ENCODE results near the gene VPREB3. TPM values are rescaled to one million over a fixed set of nuclear protein-coding genes. Genes with fewer than 3 reads are reported as not detected.

The VPREB3 gene
- total RNA-seq, 1 experiment from 2014 or later, result not detected

- Histone ChIP-seq H3K27me3 (ENCODE audit: control insufficient read depth, insufficient read depth, low read length) (peaks cover under 1% of the 10 kb centered on the region), H3K4me3 (ENCODE audit: insufficient read depth, low read depth, low read length) (no peak overlapping the region; the same call in 1 of the 2 replicates), H3K36me3 (replicated peaks; ENCODE audit: control insufficient read depth, insufficient read depth, low read length) (no peaks in the 10 kb centered on the region; the same call in 1 of the 2 replicates)
- no peak for DNase-seq
Measured at GRCh38 chr22:23763954-23764353, 9.7 kb upstream of the VPREB3 start.

- Histone ChIP-seq H3K4me3 (ENCODE audit: insufficient read depth, low read depth, low read length) (peak overlapping the region; percentile 10; the same call in 1 of the 2 replicates), H3K36me3 (replicated peaks; ENCODE audit: control insufficient read depth, insufficient read depth, low read length) (no peaks in the 10 kb centered on the region; the same call in 1 of the 2 replicates), H3K27me3 (ENCODE audit: control insufficient read depth, insufficient read depth, low read length) (no peaks in the 10 kb centered on the region)
- DNase-seq, result peak; percentile 88
Measured at GRCh38 chr22:23763579-23763945, 9.3 kb upstream of the VPREB3 start.

- peak within 1 kb of the TSS; percentile 10; the same call in 1 of the 2 replicates for H3K4me3 ChIP-seq (ENCODE audit: insufficient read depth, low read depth, low read length)
- H3K27me3 ChIP-seq (ENCODE audit: control insufficient read depth, insufficient read depth, low read length), result no peaks in the 10 kb centered on the region
- peak; percentile 84 for DNase-seq
- no peaks in the 10 kb centered on the region; the same call in 1 of the 2 replicates for H3K36me3 ChIP-seq (replicated peaks; ENCODE audit: control insufficient read depth, insufficient read depth, low read length)
Measured at GRCh38 chr22:23762842-23763578, 8.8 kb upstream of the VPREB3 start, which contains the start of gene C22orf15. Gene C22orf15, plus strand, starts transcription at chr22:23762990. Its CDS starts 317 bp downstream, at chr22:23763307.

DNA sequence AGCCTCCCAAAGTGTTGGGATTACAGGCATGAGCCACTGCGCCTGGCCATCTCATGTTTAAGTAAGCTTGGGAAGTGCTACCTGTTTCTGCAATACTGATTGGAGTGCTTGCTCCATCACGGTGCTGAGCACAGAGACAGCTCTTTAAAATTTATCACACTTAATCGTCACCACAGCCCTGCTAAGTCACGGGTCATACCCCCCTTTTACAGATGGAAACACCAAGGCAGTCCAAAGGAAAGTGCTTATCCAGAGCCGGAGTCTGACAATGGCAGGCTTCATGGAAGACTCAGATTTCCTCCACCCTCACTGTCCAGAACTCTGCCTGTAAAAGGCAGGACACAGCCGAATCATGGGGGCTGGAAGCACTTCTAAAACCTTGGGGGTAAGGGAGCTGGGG lies 5.8 kb upstream of the VPREB3 start:
- Histone ChIP-seq H3K27me3 (ENCODE audit: control insufficient read depth, insufficient read depth, low read length) (no peaks in the 10 kb centered on the region), H3K4me3 (ENCODE audit: insufficient read depth, low read depth, low read length) (no peak overlapping the region), H3K36me3 (replicated peaks; ENCODE audit: control insufficient read depth, insufficient read depth, low read length) (no peaks in the 10 kb centered on the region)
- no peak for DNase-seq

DNA sequence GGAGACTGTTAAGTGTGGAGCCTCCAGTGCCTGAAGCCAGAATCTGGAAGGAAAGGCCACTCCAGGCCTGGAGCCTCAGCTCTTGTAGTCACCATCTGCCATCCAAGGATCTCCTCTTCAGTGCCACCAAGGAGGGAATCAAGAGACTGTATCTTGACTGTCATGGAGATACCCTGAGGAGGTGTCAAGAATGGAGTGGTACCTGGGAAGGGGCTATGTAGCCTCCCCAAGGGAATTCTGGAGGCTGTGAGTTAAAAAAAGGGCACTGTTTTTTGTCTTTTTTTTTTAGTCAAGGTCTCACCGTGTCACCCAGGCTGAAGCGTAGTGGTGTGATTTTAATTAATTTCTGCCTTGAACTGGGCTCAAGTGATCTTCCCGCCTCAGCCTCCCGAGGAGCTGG lies 5.3 kb upstream of the VPREB3 start:
- Histone ChIP-seq H3K27me3 (ENCODE audit: control insufficient read depth, insufficient read depth, low read length) (no peaks in the 10 kb centered on the region), H3K4me3 (ENCODE audit: insufficient read depth, low read depth, low read length) (no peak overlapping the region), H3K36me3 (replicated peaks; ENCODE audit: control insufficient read depth, insufficient read depth, low read length) (no peaks in the 10 kb centered on the region)
- DNase-seq, result no peak

DNA sequence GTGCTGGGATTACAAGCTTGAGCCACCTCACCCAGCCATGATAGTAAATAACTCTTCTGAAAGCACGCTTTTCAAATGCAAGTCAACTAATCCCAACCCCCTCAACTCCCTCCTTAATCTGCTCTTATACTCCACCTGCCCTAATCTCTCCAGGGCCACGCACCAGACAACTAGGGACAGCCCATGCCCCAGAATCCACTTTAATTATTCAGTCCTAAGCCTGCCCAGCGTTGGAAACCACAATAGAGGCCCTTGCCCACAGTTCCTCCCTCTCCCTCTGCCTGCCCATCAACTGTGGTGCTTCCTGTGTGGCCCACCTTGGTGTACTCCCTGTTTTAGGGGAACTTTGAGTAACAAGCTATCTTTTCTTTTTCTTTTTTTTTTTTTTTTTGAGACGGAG lies 2.7 kb upstream of the VPREB3 start:
- no peak for DNase-seq
- Histone ChIP-seq H3K36me3 (replicated peaks; ENCODE audit: control insufficient read depth, insufficient read depth, low read length) (no peaks in the 10 kb centered on the region), H3K4me3 (ENCODE audit: insufficient read depth, low read depth, low read length) (no peak overlapping the region), H3K27me3 (ENCODE audit: control insufficient read depth, insufficient read depth, low read length) (no peaks in the 10 kb centered on the region)

GRCh38 chr22:23755711-23756110 lies 1.5 kb upstream of the VPREB3 start:
- no peaks in the 10 kb centered on the region for H3K27me3 ChIP-seq (ENCODE audit: control insufficient read depth, insufficient read depth, low read length)
- DNase-seq, result no peak

GRCh38 chr22:23754980-23755636 lies 883 bp upstream of the VPREB3 start:
- H3K36me3 ChIP-seq (replicated peaks; ENCODE audit: control insufficient read depth, insufficient read depth, low read length), result no peaks in the 10 kb centered on the region
- no peaks in the 10 kb centered on the region for H3K27me3 ChIP-seq (ENCODE audit: control insufficient read depth, insufficient read depth, low read length)
- DNase-seq, result no peak
- no peak overlapping the region for H3K4me3 ChIP-seq (ENCODE audit: insufficient read depth, low read depth, low read length)

More at GRCh38 chr22:23755711-23756110, 1.5 kb upstream of the VPREB3 start:
- Histone ChIP-seq H3K36me3 (replicated peaks; ENCODE audit: control insufficient read depth, insufficient read depth, low read length) (no peaks in the 10 kb centered on the region), H3K4me3 (ENCODE audit: insufficient read depth, low read depth, low read length) (no peak overlapping the region)

- no peak overlapping the region for H3K4me3 ChIP-seq (ENCODE audit: insufficient read depth, low read depth, low read length)
- DNase-seq, result no peak
- no peaks in the 10 kb centered on the region for H3K36me3 ChIP-seq (replicated peaks; ENCODE audit: control insufficient read depth, insufficient read depth, low read length)
- no peaks in the 10 kb centered on the region for H3K27me3 ChIP-seq (ENCODE audit: control insufficient read depth, insufficient read depth, low read length)
Measured at GRCh38 chr22:23753385-23753784, 840 bp downstream of the VPREB3 start.

DNA sequence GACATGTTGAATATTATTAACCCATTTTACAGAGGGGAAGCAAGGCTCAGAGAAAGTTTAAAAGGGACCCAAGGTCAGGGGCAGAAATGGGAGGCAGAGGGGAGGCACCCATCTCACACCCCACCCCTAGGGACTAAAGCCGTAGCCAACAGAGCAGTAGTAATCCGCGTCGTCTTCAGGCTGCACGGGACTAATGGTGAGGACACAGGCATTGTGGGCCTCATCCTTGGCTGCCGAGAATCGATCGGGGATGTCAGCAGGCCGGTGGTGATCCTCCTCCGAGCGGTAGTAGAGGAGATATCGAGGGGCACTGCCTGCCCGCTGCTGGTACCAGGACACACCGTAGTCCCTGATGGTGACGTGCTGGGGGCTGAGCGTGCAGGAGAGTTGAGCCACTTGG lies 1.5 kb downstream of the VPREB3 start:
- Histone ChIP-seq H3K4me3 (ENCODE audit: insufficient read depth, low read depth, low read length) (no peak overlapping the region), H3K36me3 (replicated peaks; ENCODE audit: control insufficient read depth, insufficient read depth, low read length) (no peaks in the 10 kb centered on the region), H3K27me3 (ENCODE audit: control insufficient read depth, insufficient read depth, low read length) (no peaks in the 10 kb centered on the region)
- DNase-seq, result no peak

DNA sequence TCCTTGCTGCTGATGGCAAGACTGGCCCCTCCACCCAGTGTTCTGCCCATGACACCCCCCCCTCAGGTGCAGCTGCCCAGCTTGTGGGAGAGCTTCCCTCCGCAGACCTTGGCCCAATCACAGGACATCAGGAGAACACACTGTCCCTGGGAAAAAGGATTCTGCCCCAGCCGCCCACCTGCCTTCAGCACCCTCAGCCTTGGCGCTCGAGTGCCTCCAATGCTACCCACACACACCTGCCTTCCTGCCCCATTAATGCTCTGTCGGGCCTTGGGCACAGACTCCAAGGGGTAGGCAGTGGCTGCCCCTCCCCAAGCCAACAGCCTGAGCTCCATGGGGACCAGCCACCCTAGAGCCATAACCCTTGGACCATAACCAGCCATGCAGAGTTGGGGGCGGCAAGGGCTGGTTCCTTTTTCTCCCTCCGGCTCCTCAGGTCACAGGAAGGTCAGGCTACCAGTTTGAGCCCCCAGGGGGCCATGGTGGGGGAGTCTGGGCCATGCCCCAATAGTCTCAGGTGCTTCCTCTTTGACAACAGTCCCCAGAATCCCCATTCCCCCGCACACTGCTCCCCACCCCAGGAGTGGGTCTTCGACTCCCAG lies 2.0 kb downstream of the VPREB3 start:
- DNase-seq, result peak; percentile 57
- Histone ChIP-seq H3K4me3 (ENCODE audit: insufficient read depth, low read depth, low read length) (peak overlapping the region; percentile 95; the same call in 1 of the 2 replicates), H3K27me3 (ENCODE audit: control insufficient read depth, insufficient read depth, low read length) (no peaks in the 10 kb centered on the region), H3K36me3 (replicated peaks; ENCODE audit: control insufficient read depth, insufficient read depth, low read length) (no peaks in the 10 kb centered on the region)

DNA sequence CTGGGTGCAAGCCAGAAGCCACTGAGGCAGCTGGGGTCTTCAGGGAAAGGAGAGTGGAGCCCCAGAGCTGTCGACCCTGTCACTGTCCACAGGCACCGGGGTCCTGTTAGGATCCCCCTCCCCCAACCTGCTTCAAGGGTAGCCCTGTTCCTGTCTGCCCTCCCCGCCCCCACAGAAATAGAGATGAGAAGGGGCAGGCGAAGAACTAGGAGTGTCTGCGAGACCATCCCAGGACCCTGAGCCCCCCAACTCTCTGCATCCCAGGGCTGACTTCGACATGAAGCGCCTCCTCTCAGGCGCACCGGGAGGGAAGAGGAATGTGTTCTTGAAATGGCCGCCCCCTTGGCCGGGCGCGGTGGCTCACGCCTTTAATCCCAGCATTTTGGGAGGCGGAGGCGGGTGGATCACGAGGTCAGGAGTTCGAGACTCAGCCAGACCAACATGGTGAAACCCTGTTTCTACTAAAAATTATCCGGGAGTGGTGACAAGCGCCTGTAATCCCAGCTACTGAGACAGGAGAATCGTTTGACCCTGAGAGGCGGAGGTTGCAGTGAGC lies 2.7 kb downstream of the VPREB3 start:
- DNase-seq, result peak; percentile 84
- Histone ChIP-seq H3K4me3 (ENCODE audit: insufficient read depth, low read depth, low read length) (peak overlapping the region; percentile 95), H3K27me3 (ENCODE audit: control insufficient read depth, insufficient read depth, low read length) (no peaks in the 10 kb centered on the region), H3K36me3 (replicated peaks; ENCODE audit: control insufficient read depth, insufficient read depth, low read length) (no peaks in the 10 kb centered on the region)

GRCh38 chr22:23750714-23751440 lies 3.3 kb downstream of the VPREB3 start, which contains the start of gene ZNF70:
Gene ZNF70, minus strand, starts transcription at chr22:23751112. Its CDS starts 5,972 bp downstream, at chr22:23745140.
- Histone ChIP-seq H3K36me3 (replicated peaks; ENCODE audit: control insufficient read depth, insufficient read depth, low read length) (no peaks in the 10 kb centered on the region), H3K4me3 (ENCODE audit: insufficient read depth, low read depth, low read length) (peak within 1 kb of the TSS; percentile 95), H3K27me3 (ENCODE audit: control insufficient read depth, insufficient read depth, low read length) (no peaks in the 10 kb centered on the region)
- DNase-seq, result peak; percentile 99

DNA sequence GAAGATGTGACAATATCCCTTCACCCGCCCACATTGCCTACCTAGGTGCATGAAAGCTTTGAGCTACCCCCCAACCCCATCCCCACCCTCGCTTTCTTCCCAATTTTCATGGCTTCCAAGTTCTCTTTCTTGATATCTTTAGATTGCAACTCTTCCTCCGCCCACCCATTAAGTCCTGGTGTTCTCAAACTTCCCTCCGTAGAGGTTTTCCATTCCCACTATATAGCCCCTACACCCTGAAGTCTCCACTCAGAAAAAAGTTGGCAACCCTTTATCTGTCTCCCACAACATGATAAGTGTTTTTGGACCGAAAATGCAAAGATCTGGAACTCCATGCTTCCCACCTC lies 3.9 kb downstream of the VPREB3 start:
- Histone ChIP-seq H3K27me3 (ENCODE audit: control insufficient read depth, insufficient read depth, low read length) (no peaks in the 10 kb centered on the region), H3K4me3 (ENCODE audit: insufficient read depth, low read depth, low read length) (peak overlapping the region; percentile 67), H3K36me3 (replicated peaks; ENCODE audit: control insufficient read depth, insufficient read depth, low read length) (no peaks in the 10 kb centered on the region)
- DNase-seq, result no peak

Data from H7 (cell line).